Stimulated activated CD8-positive, alpha-beta memory T cell treated with anti-CD3 and anti-CD28 coated beads, Interleukin-15, amount 100 ng/mL, for 24 hours (primary cell): ENCODE data around the gene CNTN4.
"Not testable (repeated sequence)": the region's sequence is repeated elsewhere in the genome, so short reads cannot be mapped to it uniquely, and the experiment has no call there.

ENCODE experiments used
- DNase-seq: peaks from one replicate; pipeline ENCODE4 v3.0.0-alpha.2; 2020; ENCODE audit warnings: low read depth

Gene CNTN4

DNA sequence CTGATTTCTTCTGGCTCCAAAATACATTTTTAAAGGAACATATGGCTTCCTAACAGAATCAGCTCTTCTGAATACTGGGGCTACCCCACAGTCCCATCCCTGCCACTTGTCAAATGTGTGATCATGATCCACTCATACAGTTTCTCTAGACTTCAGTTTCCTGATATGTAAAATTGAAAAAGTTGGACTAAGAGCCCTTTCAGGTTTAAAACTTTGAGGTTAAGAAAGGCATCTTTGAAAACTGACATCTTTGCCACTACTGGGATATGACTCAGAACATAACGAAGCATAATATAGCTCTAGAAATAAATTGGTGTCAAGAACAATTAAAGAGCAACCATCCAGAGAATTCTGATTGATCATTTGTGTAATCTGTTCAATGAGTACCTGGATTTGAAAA, 763.3 kb downstream of the CNTN4 start:
- DNase-seq: no peak

DNA sequence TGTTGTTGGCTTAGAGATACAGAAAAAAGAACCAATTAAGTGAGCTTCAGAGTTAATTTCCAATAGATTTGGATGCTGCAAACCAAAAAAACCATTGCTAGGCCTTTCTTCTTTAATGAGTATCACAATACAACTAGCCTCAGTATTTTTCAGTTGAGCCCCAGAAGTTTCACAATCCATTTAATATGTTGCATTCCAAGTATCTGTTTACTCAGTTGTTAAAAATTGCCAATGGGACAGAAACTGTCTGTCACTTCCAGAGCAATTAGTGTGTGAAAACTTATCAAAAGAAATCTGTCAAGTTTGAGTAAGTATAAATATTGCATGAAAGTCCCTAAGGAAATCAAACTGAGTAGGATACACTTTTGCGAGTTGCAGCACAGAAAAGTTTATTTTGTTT, 763.7 kb downstream of the CNTN4 start:
- no peak for DNase-seq

DNA sequence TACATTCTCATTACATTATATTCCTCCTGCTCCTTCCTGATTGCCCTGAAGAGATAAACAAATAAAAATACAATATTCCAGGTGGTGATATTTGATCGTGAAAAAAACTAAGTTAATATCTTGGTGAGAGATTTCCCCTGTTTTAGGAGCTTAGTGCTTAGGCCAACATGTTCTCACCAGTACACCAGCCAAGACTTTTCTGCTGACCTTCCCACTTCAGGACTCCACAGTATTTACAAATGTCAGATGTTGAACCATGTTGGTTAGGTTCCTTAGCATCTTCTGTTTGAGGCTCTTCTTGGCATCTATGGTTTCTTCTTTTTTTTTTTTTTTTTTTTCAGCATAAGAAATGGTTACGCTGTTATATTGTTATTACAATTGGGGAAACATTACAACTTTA, 764.5 kb downstream of the CNTN4 start:
- DNase-seq: no peak

DNA sequence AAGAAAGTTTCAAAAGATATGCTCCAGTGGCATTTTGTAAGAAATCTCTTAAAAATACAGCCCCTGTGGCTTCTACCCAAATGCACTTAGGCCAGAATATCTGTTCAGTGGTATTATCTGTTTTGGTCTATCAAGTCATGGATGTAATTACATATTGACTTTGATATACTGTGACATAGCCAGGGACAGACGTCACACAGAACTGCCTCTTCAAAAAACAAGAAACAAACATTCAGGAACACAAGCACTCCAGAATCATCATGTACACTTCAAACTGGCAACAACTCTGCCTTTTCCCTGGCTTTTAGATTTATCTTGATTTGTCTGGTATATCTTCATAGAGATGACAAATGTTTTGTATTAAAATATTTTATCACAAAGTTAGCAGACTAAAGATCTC, 771.2 kb downstream of the CNTN4 start:
- DNase-seq: no peak

DNA sequence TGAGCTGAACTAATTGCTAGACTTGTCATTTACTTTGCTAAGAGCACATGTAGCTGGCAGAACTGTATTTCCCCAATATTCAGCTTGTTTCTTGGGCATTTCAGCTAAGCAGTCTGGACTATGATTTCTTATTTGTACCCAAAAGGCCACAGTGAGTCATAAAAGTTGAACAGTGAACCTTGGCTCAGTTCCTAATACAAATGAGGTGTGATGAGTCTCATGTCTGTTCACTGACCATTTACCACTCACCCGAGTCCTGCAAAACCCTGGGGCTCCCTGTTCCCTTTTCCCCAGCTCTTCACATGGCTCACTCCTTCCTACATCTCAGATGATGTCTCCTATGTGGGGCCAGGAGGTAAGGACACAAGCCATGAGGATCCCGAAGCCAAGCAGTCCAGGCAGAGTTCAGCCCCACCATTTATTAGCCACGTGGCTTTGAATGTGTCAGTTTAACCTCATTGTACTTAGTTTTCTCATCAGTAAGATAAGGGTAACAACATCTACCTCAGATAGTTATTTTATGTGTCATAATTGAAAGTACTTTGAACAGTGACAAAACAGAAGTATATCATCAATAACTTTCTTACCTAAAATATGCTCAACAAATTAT, 772.2 kb downstream of the CNTN4 start:
- DNase-seq: no peak

DNA sequence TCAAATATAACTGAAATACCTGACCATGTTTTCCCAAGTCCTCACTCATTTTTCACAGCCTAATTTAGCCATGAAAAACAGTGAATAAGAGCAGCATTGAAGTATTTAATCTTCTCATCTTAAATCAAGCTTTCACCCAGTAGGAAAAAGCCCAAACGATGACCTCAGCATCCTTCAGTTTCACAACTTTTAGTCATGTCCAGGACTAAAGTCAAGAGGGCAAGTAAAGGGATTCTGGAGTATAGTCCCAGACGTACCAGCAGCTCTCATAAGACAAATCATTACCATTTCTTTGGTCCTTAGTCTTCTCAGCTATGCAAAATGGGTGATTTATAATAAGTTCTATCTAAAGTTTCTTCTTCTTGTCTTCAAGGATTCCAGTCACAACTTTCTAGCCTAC, 774.2 kb downstream of the CNTN4 start:
- DNase-seq: no peak

DNA sequence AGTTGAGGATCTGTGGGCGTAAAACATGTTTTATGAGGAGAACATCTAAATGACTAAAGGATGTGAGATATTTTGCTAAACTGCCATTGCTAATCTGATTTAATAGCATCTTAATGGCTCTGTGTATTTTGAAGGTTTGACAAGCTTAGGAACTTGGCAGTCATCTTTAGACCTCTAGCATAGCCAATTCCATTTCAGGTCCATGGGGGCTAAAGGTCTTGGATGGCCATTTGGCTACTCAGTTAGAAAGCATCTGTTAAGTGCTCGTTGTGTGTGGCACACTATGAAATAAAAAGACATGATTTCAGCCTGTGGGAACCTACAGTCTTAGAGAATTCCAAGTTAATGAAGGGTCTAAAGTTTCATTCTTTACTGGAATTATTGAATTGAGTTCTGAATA, 775.3 kb downstream of the CNTN4 start:
- DNase-seq: no peak

DNA sequence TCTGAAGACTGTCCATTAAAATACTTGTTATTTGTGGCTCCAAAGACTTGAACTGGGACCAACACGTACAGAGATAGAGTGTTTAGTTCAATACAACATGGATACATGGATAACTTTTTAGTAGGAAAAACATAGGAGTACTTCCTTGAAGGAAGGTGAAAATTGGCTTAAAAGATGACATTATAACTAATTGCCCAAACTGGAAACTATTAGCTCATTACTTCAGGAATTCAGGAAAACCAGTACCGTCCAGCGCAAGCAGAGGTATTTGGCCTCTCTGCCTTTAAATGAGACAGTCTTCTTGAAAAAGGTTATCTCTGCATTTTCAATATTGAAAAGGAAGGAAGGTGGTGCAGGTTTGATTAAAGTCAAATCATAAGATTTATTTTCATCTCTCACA, 777.0 kb downstream of the CNTN4 start:
- DNase-seq: no peak

DNA sequence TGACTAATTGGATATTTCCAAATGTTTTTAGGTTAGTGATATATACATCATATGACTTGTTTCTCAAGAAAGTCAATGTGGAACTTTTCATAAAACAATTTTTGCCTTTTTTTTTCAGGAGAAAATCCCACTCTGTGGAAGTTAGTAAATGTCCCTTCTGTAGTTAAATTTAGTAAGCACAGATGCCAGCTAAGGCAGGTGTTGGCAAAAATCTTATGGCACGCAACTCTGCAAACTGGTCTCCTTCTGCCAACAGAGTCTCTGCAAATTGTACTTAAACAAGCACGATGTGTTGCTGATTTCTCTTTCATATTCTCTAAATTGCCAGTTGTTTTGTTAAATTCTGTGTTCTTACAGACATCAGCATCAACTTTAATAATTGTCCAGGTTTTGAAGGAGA, 777.7 kb downstream of the CNTN4 start:
- DNase-seq: no peak

DNA sequence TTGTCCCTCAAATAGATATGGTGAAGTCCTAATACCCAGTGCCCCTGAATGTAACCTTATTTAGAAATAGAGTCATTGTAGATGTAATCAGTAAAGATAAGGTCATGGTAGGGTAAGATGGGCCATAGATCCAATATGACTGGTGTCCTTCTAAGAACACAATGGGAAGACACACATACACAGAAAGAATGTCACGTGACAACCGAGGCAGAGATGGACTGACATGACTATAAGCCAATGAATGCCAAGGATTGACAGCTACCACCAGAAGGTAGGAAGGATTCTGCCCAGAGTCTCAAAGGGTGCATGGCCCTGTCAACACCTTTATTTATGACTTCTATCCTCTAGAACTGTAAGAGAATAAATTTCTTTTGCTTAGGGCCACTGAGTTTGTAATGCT, 780.4 kb downstream of the CNTN4 start:
- no peak for DNase-seq

DNA sequence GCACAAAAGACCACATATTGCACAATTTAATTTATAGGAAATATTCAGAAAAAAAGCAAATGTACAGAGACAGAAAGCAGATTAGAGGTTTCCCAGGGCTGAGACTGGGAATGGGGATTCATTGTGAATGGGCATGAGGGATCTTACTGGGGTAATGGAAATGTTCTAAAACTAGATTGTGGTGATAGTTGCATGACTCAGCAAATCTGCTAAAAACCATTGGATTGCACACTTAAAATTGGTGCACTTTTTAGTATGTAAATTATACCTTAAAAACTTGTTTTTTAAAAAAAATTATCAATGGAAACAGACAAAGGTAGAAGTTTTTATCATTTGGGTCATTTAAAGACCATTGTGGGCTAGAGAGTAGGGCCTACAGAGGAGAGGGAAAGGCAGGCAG, 780.9 kb downstream of the CNTN4 start:
- DNase-seq: no peak

DNA sequence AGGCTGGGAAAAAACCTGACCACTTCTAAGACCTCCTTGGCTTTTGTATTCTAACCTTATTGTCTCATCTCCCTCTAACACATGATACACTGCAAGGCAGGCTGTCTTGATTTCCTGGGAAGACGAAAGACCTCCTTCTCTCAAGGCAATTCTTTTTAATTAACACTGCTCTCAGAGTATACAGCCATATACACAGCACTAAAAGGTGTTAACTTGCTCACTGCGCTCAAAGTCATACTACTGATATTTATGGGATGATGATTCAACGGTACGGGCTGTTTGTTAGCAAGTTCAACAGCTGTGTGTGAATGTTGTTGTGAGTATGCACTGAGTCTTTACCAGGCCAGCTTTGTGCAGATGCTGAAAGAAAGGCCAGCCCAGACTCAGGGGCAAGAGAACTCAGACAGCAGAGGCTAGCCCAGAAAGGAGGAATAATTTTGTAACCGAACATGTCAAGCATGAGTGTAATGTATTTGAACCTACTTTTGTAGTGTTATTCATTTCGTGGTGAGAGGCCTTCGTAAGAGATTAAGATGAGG, 781.6 kb downstream of the CNTN4 start:
- DNase-seq: no peak

DNA sequence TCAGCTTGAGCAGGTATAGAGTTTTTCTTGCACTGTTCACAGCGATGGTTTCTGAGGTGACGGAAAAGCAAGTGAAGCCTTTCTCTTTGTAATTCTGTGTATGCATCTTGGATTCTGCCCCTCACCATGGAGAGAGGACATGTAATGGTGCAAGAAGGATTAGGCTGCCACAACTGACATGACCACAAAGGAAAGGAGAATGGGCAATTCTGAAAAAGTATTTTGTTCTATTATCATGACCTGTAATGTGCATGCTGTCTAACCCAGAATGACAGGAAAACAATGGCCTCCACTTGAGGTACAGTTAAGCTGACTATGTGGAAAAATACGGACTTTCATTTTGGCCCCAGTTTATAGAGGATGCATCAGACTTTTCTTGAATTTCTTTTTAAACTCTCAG, 784.6 kb downstream of the CNTN4 start:
- no peak for DNase-seq

DNA sequence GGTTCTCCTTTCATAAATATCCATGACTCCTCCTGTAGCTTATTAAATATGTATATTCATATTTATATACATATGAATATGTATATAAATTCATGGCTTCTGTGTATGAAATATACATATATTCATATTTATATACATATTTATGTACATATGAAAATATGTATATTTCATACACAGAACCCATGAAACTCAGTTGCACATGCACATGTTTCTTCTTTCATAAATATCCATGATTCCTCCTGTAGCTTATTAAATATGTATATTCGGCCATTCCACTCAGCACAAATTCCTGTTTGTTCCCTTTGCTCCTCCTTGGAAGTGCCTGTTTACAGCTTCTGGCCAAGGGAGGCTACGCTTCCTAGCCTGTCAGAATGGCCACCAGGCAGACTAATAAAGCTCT, 789.9 kb downstream of the CNTN4 start:
- DNase-seq: no peak

DNA sequence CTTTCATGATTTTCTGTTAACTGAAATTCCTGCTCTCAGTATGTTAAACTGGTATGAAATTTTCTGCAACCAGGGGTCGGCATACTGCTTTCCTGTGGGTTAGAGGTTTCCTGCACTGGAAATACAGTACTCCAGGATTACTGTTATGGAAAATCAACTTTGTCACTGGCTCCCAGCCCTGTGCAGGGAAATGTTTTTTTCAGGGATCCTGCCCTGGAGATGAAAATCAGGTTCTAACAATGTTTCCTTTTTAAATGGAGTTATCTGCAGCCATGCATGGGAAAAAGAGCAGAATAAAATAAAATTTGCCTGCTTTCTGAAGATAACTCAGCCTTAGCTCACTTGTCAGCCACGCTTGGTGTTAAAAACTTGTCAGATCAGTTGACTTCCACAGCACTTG, 791.1 kb downstream of the CNTN4 start:
- no peak for DNase-seq

DNA sequence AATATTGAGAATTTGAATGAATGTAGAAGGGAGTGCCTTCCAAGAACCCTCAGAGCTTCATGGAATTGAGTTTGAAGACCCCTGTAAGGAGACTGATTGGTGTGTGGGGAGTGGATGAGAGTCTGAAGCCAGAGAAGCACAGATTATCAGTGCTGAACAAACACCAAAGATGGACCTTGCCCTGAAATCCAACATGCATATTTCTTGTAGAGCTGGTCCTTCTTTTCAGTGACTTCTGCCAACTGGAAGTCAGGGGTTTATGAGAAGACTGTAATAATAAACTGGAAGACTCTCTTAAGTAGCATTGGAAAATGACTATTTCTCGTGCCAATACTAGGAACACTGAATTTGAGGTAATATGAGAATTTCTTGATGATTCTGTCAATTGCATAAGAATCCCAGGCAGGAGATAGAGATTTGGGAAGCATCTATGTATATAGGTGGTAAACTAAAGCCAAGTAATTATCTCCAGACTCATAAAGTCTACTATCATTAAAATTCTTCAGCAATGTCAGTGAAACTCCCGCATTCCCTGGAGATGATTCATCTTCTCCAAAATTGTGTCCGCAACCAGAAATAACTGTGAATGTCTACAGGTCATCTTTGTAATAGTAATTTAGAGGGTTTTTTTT, 797.8 kb downstream of the CNTN4 start:
- no peak for DNase-seq

DNA sequence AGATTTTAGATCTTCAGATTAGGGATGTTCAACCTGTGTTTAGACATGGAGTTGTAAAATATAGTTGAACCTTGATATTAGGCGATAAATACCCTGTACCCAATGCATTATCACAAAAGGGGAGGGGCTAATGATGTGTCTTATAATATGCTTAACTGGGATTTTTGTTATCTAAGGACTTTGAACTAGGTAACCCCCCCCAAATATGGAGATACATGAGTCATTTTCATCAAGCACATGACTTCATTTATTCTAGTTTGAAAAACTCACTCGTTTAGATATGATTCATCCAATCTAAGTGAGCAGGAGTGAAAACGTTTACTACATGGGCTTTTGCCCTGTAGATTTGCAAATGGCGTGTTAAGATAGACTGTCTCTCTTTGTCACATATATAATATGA, 799.2 kb downstream of the CNTN4 start:
- DNase-seq: no peak

DNA sequence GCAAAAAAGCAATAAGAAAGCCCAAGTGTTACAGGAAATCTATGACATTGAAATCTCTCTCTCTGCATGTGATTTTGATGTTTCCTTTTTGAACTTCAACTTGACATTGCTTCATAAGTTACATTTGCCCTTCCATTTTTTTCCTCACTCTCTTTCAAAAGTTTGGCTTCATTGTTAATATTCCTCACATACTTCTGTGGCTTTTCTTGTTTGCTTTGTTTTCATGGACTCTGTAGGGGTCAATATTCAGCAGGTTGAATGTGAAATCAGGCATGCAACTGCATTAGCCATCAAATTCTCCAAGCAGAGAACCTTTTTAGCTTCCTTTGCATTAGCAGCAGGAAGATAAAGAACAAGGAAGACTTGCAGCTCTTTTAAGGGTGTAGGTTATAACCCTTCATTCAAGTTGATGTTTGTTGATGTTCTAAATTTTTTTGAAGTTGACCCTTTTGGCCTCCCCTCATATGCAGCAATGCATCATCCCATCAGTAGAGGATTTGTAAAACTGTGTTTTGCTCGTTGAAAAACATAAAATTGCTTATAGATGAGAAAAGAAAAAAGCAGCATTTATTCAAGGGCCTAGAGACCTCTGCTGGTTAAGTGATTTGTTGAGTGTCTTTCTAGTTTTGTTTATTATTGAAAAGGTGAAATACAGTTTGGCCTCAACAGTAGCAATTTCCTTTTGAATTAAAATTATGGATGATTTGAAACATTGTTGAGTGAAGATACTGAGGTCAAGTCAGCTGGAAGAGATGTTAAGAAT, 800.1 kb downstream of the CNTN4 start:
- DNase-seq: no peak

DNA sequence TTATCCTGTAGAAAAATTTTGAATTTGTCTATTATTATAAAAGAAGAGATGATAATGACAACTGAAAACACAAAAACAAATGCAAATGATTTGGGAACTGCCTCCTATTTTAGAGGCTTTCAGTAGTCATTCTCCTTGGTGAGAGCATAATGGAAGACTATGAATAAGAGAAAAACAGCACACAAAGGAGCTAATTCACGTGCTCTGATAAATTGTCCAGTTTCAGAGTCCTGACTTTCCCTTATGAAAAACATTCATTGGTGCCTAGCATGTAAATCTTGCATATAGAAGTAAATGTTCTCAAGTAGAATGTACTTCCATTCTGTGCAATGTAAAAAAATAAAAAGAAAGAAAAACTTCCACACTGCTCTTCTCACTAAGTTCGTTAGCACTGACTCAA, 805.4 kb downstream of the CNTN4 start:
- DNase-seq: no peak

DNA sequence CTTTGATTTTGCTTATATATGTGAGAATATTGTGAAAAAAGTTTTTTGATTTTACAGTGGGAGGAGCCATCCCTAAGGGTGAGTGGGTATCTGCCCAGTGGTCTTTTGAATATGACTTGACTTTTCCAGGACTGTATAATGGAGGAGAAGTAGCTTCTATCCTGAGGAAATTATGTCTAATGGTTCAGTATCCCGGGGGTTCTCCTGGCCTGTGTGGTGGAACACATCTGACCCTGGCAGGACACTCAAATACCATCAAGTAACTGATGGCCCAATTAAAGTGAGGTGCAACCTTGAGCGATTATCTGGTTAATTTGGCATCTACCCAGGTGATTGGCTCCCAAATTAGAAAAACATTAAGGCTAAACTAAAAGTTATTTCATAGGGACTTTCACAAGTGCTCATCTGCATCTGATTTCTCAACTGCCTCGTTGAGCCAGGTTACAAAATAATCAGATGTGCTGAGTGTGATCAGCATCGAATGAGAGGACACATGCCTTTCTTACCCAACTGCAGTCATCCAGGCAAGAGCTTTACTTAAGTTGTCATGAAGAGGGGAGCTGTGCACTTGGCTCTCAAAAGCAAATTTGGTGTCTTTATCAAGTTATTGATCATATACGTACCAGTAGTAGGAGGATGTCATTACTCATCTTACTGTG, 810.2 kb downstream of the CNTN4 start:
- no peak for DNase-seq

DNA sequence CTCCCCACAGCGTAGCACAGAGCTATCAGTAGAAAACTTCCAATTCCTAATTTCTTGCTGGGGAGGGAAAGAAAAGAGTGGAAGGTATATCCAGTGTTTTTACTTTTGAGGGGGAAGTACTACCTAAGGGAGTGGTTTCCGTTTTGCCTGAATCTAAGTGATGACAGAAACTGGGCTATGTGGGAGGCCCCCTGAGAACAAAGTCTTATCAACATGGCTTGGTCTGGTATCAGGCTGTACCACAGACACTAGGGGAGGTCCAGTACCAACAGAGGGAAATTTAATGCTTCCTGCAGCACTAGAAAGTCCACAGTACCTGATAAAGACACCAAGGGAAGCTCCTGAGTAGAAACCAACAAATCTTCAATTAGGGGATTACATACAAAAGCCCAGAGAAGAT, 812.3 kb downstream of the CNTN4 start:
- no peak for DNase-seq

DNA sequence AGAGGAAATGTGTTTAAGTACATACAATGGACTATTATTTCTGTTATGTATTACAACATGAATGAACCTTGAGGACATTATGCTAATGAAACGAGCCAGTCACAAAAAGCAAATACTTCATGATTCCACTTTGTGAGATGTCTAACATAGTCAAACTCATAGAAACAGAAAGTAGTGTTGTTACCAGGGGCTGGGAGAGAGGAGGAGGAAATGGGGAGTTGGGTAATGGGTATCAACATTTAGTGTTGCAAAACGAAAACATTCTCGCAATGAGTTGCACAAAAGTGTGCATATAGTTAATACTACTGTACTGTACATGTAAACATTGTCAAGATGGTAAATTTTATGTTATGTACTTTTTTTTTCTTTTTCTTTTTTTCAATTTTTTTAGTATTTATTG, 817.2 kb downstream of the CNTN4 start:
- DNase-seq: no peak

DNA sequence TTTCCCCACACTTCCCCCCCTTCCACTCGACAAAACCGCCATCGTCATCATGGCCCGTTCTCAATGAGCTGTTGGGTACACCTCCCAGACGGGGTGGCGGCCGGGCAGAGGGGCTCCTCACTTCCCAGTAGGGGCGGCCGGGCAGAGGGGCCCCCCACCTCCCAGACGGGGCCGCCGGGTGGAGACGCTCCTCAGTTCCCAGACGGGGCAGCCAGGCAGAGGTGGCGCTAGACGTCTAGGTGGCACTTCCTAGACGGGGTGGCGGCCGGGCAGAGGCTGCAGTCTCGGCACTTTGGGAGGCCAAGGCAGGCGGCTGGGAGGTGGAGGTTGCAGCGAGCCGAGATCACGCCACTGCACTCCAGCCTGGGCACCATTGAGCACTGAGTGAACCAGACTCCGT, 818.0 kb downstream of the CNTN4 start:
- DNase-seq: not testable (repeated sequence)
